ENCODE data around the gene SMIM20. TPM values are rescaled to one million over a fixed set of nuclear protein-coding genes. Genes with fewer than 3 reads are reported as not detected.

The SMIM20 gene
- total RNA-seq, 4 donors from 2014 or later, result 23.0 to 53.2 (median 34.6) TPM

DNA sequence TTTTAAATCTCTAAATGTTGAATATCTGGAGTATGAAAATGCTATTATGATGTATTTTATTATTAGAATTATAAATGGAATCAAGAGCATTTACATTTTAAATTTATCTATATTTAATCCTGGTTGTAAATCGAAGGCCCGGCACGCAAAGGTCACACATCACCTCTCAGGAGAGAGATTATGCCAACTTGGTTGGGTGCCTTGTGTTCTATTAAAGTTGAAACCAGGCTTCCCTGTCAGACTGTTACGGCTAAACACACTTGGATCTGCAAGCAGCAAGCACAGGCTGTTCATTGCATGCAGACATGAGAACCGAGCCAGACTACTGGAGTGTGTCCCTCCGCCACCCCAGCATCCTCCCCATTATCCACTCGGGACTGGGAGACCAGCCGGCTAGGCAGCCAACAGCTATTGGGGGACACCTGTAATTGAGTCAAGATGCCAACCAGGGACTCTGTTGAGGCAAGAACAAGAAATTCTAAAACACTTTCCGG lies 34.9 kb upstream of the SMIM20 start:
- TF ChIP-seq, protein P1, sequence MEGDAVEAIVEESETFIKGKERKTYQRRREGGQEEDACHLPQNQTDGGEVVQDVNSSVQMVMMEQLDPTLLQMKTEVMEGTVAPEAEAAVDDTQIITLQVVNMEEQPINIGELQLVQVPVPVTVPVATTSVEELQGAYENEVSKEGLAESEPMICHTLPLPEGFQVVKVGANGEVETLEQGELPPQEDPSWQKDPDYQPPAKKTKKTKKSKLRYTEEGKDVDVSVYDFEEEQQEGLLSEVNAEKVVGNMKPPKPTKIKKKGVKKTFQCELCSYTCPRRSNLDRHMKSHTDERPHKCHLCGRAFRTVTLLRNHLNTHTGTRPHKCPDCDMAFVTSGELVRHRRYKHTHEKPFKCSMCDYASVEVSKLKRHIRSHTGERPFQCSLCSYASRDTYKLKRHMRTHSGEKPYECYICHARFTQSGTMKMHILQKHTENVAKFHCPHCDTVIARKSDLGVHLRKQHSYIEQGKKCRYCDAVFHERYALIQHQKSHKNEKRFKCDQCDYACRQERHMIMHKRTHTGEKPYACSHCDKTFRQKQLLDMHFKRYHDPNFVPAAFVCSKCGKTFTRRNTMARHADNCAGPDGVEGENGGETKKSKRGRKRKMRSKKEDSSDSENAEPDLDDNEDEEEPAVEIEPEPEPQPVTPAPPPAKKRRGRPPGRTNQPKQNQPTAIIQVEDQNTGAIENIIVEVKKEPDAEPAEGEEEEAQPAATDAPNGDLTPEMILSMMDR (IDR thresholded peaks at IDR 0.05), result no peak
- TF ChIP-seq POLR2A (IDR thresholded peaks at IDR 0.05), result no peak
- Histone ChIP-seq H3K36me3 (no peaks in the 10 kb centered on the region), H3K4me1 (no peaks in the 10 kb centered on the region), H3K27ac (no peak overlapping the region), H3K4me3 (replicated peaks in 1 of 3) (no peak overlapping the region), H3K9me3 (no peaks in the 10 kb centered on the region), H3K27me3 (no peaks in the 10 kb centered on the region)
- WGBS, 2 donors, result 80 to 83% methylated on average over 9 of the region's 9 CpGs
- no peak for DNase-seq
- intact Hi-C loops (cut with DNase I), result no loop called here

DNA sequence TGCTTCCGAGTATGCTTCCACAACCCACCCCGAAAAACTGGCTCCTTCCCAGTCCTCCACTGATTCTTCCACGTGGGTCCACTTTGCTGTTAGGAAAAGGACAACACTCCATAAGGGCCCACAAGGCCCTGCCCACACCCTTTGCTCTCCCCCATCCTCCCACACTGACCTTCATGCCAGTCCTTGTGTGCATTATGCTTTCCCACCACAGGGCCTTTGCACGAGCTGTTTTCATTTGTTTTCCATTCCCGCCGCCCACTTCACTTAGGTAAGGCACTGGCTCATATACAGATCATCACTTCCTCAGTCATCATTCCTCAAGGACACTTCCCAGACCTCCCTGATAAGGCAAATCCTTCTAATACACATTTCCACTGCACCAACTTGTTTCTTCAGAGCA lies 34.4 kb upstream of the SMIM20 start:
- no peak overlapping the region for H3K4me3 ChIP-seq (replicated peaks in 1 of 3)
- no peaks in the 10 kb centered on the region for H3K27me3 ChIP-seq
- no peaks in the 10 kb centered on the region for H3K36me3 ChIP-seq
- TF ChIP-seq, protein P1 (IDR thresholded peaks at IDR 0.05), result no peak
- TF ChIP-seq POLR2A (IDR thresholded peaks at IDR 0.05), result no peak
- WGBS, 2 donors, result 94 to 97% methylated on average over 6 of the region's 6 CpGs
- no peaks in the 10 kb centered on the region for H3K4me1 ChIP-seq
- intact Hi-C loops (cut with DNase I), result no loop called here
- no peaks in the 10 kb centered on the region for H3K9me3 ChIP-seq
- no peak for DNase-seq
- no peak overlapping the region for H3K27ac ChIP-seq

DNA sequence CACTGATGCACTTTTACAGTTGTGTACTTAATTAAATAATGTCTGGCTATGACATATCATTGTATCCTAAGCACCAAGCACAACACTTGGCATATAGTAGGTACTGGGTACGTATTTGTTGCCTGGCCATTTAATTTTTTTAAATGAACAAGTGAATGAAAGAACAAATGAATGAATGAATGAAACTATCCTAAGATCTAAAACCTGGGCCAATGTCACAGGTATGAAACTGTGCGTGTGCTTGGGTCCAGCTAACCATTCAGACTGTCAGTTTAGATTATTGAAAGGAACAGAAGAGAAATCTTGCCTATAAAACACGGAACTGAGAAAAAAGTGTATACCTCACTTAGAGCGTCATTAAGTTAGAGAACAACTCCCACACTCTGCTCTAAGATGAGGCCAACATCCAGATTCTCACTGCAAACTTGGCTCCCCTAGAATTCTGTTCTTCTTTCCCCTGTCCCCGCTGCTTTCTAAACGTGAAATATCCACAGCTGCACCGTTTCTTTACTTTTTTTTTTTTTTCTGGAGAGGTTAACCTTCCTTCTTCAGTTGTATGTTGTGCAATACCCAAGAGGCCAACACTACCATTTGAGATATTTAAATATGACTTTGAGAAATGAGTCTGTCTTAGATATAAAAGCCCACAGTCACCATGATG lies 33.9 kb upstream of the SMIM20 start:
- Histone ChIP-seq H3K36me3 (no peaks in the 10 kb centered on the region), H3K4me1 (no peaks in the 10 kb centered on the region), H3K27me3 (no peaks in the 10 kb centered on the region), H3K4me3 (replicated peaks in 1 of 3) (no peak overlapping the region), H3K27ac (no peak overlapping the region), H3K9me3 (no peaks in the 10 kb centered on the region)
- intact Hi-C loops (cut with DNase I), result no loop called here
- no peak for DNase-seq
- TF ChIP-seq POLR2A (IDR thresholded peaks at IDR 0.05), result no peak
- TF ChIP-seq, protein P1 (IDR thresholded peaks at IDR 0.05), result no peak
- WGBS, 2 donors, result 65 to 71% methylated on average over 7 of the region's 7 CpGs

DNA sequence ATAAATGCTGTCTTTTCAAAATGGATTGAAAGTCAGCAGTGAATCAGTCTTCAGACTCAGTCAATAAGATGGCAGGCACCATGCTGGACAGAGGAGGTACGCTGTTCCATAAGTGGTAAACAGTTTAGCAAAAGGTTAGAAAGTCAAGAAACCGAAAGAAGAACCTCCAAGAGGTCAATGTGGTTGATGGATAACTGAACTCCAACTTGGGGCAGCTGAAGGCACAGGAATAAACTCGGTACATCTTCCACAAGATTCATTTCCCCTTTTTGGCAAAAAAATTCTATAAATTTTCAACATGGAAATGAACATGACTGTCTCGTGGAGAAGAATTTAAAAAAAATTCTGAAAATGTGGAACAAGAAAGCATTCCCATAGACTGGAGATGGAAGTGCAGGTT lies 32.8 kb upstream of the SMIM20 start:
- Histone ChIP-seq H3K36me3 (no peaks in the 10 kb centered on the region), H3K9me3 (no peaks in the 10 kb centered on the region), H3K27me3 (no peaks in the 10 kb centered on the region), H3K4me3 (replicated peaks in 1 of 3) (no peak overlapping the region), H3K27ac (no peak overlapping the region), H3K4me1 (no peaks in the 10 kb centered on the region)
- WGBS, 2 donors, result 87 to 88% methylated on average over 4 of the region's 4 CpGs
- TF ChIP-seq, protein P1 (IDR thresholded peaks at IDR 0.05), result no peak
- no peak for TF ChIP-seq POLR2A (IDR thresholded peaks at IDR 0.05)
- no peak for DNase-seq
- intact Hi-C loops (cut with DNase I), result no loop called here

DNA sequence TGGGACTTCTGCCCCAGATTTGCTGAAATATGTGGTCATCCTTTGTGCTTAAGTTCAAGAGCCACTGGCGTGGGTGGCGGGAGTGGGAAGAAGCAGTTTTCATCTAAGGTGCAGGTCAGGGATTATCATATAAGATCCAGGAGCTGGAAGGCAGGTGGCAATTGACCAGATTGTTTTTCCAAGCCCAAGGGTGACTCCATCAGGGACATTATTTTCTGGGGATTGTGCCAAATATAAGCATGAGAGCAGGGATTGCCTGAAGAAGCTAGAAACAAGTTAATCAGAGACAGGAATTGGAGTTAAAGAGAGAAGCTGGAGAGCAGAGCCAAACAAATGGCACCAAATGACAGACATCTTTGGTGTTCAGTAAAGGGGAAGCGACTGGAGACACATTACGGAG lies 31.8 kb upstream of the SMIM20 start:
- Histone ChIP-seq H3K4me1 (no peaks in the 10 kb centered on the region), H3K27me3 (no peaks in the 10 kb centered on the region), H3K36me3 (no peaks in the 10 kb centered on the region), H3K27ac (no peak overlapping the region), H3K9me3 (no peaks in the 10 kb centered on the region), H3K4me3 (replicated peaks in 1 of 3) (no peak overlapping the region)
- no peak for TF ChIP-seq POLR2A (IDR thresholded peaks at IDR 0.05)
- TF ChIP-seq, protein P1 (IDR thresholded peaks at IDR 0.05), result no peak
- 82 to 89% methylated on average over 4 of the region's 4 CpGs for WGBS, 2 donors
- intact Hi-C loops (cut with DNase I), result no loop called here
- no peak for DNase-seq
